Neuronal stem cell (in vitro differentiated cells): ENCODE results near the gene ZNF610.

Experiments
- DNase-seq: peaks from one replicate; pipeline ENCODE4 v3.0.0-alpha.2; 2013; ENCODE audit warnings: low spot score
- H2AFZ ChIP-seq: one replicate; pipeline ENCODE4 v1.6.1; 2013; ENCODE audit warnings: mild to moderate bottlenecking, low read length, inconsistent platforms
- H2AK5ac ChIP-seq: 2 replicates; pipeline ENCODE4 v1.6.1; 2013; ENCODE audit warnings: low read depth, mild to moderate bottlenecking, inconsistent platforms, low read length, moderate library complexity, mixed read lengths
- H2BK120ac ChIP-seq: 2 replicates; pipeline ENCODE4 v1.6.1; 2013; ENCODE audit warnings: low read depth, mild to moderate bottlenecking, inconsistent platforms, low read length, moderate library complexity, mixed read lengths
- H2BK12ac ChIP-seq: one replicate; pipeline ENCODE4 v1.6.1; 2013; ENCODE audit warnings: low read length, inconsistent platforms
- H2BK15ac ChIP-seq: 2 replicates; pipeline ENCODE4 v1.6.1; 2013; ENCODE audit warnings: mild to moderate bottlenecking, low read length, inconsistent platforms, mixed read lengths
- H2BK5ac ChIP-seq: one replicate; pipeline ENCODE4 v1.6.1; 2013; ENCODE audit warnings: inconsistent platforms, mild to moderate bottlenecking, low read length, moderate library complexity
- H3K14ac ChIP-seq: one replicate; pipeline ENCODE4 v1.6.1; 2013; ENCODE audit warnings: low read length, inconsistent platforms
- H3K18ac ChIP-seq: 2 replicates; pipeline ENCODE4 v1.6.1; 2013; ENCODE audit warnings: low read length, inconsistent platforms
- H3K23ac ChIP-seq: 2 replicates; pipeline ENCODE4 v1.6.1; 2013; ENCODE audit warnings: low read depth, mild to moderate bottlenecking, mixed read lengths, low read length, inconsistent platforms; ENCODE audit not compliant: poor library complexity
- H3K27ac ChIP-seq: replicated peaks from 3 replicates; pipeline ENCODE4 v1.5.1; 2013; ENCODE audit warnings: low read length, inconsistent platforms
- H3K27me3 ChIP-seq, 3 experiments: 2 replicates each; pipeline ENCODE4 v1.6.1; 2013; ENCODE audit warnings: low read length in 3 of 3, mild to moderate bottlenecking in 2 of 3, inconsistent platforms in 1 of 3, low read depth in 1 of 3, mixed read lengths in 1 of 3, moderate library complexity in 1 of 3; ENCODE audit not compliant: control insufficient read depth in 3 of 3, insufficient read depth in 3 of 3
- H3K36me3 ChIP-seq, 2 donors: replicated peaks in 1 of 2; 2 replicates each; pipeline ENCODE4 v1.6.1; 2013; ENCODE audit warnings: low read length in 2 of 2; ENCODE audit not compliant: control insufficient read depth in 2 of 2, insufficient read depth in 2 of 2
- H3K4ac ChIP-seq: 2 replicates; pipeline ENCODE4 v1.6.1; 2013; ENCODE audit warnings: inconsistent platforms, mild to moderate bottlenecking, low read length, moderate library complexity
- H3K4me1 ChIP-seq, 2 donors: 1 replicate in 1 of 2; 2 replicates in 1 of 2; pipeline ENCODE4 v1.6.1; 2013; ENCODE audit warnings: low read length in 2 of 2, low read depth in 1 of 2; ENCODE audit not compliant: control insufficient read depth in 2 of 2, insufficient read depth in 1 of 2
- H3K4me2 ChIP-seq: one replicate; pipeline ENCODE4 v1.6.1; 2013; ENCODE audit warnings: mild to moderate bottlenecking, low read length, inconsistent platforms; ENCODE audit not compliant: insufficient read depth, poor library complexity, severe bottlenecking
- H3K4me3 ChIP-seq, 2 donors: 2 replicates each; pipeline ENCODE4 v1.5.1; 2013; ENCODE audit warnings: low read length in 2 of 2, mild to moderate bottlenecking in 2 of 2, inconsistent platforms in 1 of 2, moderate library complexity in 1 of 2
- H3K79me1 ChIP-seq: one replicate; pipeline ENCODE4 v1.6.1; 2013; ENCODE audit warnings: low read depth, mild to moderate bottlenecking, inconsistent platforms, low read length, moderate library complexity
- H3K9ac ChIP-seq: one replicate; pipeline ENCODE4 v1.6.1; 2013; ENCODE audit warnings: mild to moderate bottlenecking, low read depth, low read length, inconsistent platforms; ENCODE audit not compliant: poor library complexity
- H3K9me3 ChIP-seq, 2 donors: replicated peaks in 1 of 2; 2 replicates each; pipeline versions ENCODE3 to v1.6.1; 2013; ENCODE audit warnings: low read length in 2 of 2, mild to moderate bottlenecking in 2 of 2, inconsistent platforms in 1 of 2, low read depth in 1 of 2, mixed read lengths in 1 of 2, moderate library complexity in 1 of 2; ENCODE audit not compliant: control insufficient read depth in 2 of 2, insufficient read depth in 1 of 2
- H4K8ac ChIP-seq: one replicate; pipeline ENCODE4 v1.6.1; 2013; ENCODE audit warnings: low read depth, mild to moderate bottlenecking, inconsistent platforms, low read length, moderate library complexity
- H4K91ac ChIP-seq: one replicate; pipeline ENCODE4 v1.6.1; 2013; ENCODE audit warnings: low read length, low read depth, mild to moderate bottlenecking, inconsistent platforms; ENCODE audit not compliant: poor library complexity
- WGBS, 2 donors: extraction: QIAGEN DNeasy Blood & Tissue Kit; methylation state at CpG; one replicate each; pipeline ENCODE4 v1.1.7; 2013; ENCODE audit warnings: missing lambda C conversion rate in 2 of 2, mixed read lengths in 1 of 2; ENCODE audit not compliant: insufficient read length in 2 of 2, insufficient replicate concordance in 1 of 2; ENCODE audit errors: extremely low coverage in 2 of 2; 5-methylcytosine and 5-hydroxymethylcytosine counted together

Gene ZNF610

DNA sequence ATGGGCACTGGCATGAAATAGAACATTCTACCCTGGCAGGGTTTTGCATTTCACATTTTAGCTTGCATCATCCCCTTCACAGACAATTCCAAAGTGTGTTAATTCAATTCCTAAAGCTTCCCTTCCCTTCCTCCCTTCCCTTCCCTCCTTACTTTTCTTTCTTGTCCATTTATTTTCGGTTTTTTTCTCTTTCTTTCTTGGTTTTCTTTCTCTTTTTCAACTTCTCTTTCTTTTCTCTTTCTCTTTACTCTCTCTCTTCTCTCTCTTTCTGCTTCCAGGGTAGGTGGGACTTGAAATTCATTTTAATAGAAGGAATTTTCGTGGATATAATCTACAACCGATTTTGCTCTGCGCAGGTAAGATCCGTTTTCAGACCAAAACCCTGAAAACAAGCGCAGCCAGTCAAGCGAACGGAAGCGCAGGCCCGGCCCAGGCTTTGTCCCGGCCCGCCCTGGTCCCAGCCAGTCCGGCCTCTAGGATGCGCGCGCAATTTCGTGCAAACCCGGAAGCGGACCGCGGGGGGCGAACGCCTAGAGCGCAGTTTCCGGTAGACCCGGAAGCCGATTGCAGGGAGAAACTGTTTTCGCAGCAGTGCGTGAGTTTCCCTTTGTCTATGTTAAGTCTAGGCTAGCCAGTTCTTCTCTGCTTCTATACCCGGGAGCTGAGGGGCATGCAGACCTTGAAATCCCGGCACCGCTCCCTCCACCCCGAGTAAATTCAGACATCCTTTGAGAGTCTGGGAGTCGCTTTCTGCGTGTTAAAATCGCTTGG lies 61.5 kb downstream of the ZNF610 start, which contains the start of gene ZNF528:
ZNF528 (plus strand) TSS at position 540 of the 771 bp plus-strand sequence. CDS start 4,165 bp downstream, outside the sequence.
- H2BK12ac ChIP-seq: no peak within 1 kb of the TSS
- H3K4me1 ChIP-seq: peaks cover 0 to 1% of the 10 kb centered on the region in 2 donors
- H3K27ac ChIP-seq: no peak within 1 kb of the TSS
- peak within 1 kb of the TSS; percentile 52 for H3K4me2 ChIP-seq
- H3K4me3 ChIP-seq: peak within 1 kb of the TSS; percentile 62 to 75
- no CpG with 5 or more reads among the region's 36 CpGs for WGBS, 2 donors
- no peak within 1 kb of the TSS for H2BK5ac ChIP-seq
- H2BK120ac ChIP-seq: no peak within 1 kb of the TSS
- H3K14ac ChIP-seq: no peak within 1 kb of the TSS
- no peaks in the 10 kb centered on the region for H3K79me1 ChIP-seq
- no peak within 1 kb of the TSS for H3K23ac ChIP-seq
- peak within 1 kb of the TSS; percentile 53 for H3K9ac ChIP-seq
- peak within 1 kb of the TSS; percentile 78 for H2AFZ ChIP-seq
- H2AK5ac ChIP-seq: no peak within 1 kb of the TSS
- no peak within 1 kb of the TSS for H4K91ac ChIP-seq
- H2BK15ac ChIP-seq: no peak within 1 kb of the TSS
- DNase-seq: peak; percentile 27
- H4K8ac ChIP-seq: no peak within 1 kb of the TSS
- H3K27me3 ChIP-seq: no peaks in the 10 kb centered on the region
- peaks cover 4 to 68% of the 10 kb centered on the region in 2 donors for H3K36me3 ChIP-seq
- H3K4ac ChIP-seq: no peak within 1 kb of the TSS
- H3K18ac ChIP-seq: peak within 1 kb of the TSS; percentile 57
- peaks cover 13 to 50% of the 10 kb centered on the region in 2 donors for H3K9me3 ChIP-seq

DNA sequence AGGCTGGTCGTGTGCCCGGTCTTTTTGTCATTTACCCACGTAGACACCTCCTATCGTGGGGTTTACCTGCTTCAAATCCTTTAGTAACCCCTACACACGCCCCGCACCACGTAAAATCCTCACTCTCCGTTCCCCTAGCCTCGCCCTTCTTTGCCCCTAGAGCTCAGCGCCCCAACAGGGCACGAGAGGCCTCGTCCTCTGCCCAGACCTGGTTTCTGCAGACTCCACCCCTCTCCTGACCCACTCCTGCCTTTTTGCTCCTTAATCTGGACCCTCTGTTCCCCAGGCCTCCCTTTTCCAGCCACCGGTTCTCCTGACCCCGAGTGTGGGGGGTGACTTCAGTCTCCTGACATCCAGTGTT lies 62.0 kb downstream of the ZNF610 start:
- Histone ChIP-seq H4K8ac (no peak overlapping the region), H3K4me3 (peak overlapping the region; percentile 62 to 75), H2AK5ac (no peak overlapping the region), H3K4ac (no peak overlapping the region), H2AFZ (peak overlapping the region; percentile 78), H3K14ac (no peak overlapping the region), H3K9me3 (peaks cover 13 to 55% of the 10 kb centered on the region in 2 donors), H3K27me3 (no peaks in the 10 kb centered on the region), H3K9ac (peak overlapping the region; percentile 53), H3K4me1 (peaks cover 0 to 1% of the 10 kb centered on the region in 2 donors), H3K4me2 (peak overlapping the region; percentile 52), H4K91ac (no peak overlapping the region), H2BK120ac (no peak overlapping the region), H2BK5ac (no peak overlapping the region), H3K79me1 (no peaks in the 10 kb centered on the region), H3K23ac (no peak overlapping the region), H3K36me3 (peaks cover 4 to 73% of the 10 kb centered on the region in 2 donors), H3K27ac (no peak overlapping the region), H2BK15ac (no peak overlapping the region), H3K18ac (no peak overlapping the region), H2BK12ac (no peak overlapping the region)
- no peak for DNase-seq
- WGBS, 2 donors: no CpG with 5 or more reads among the region's 14 CpGs

DNA sequence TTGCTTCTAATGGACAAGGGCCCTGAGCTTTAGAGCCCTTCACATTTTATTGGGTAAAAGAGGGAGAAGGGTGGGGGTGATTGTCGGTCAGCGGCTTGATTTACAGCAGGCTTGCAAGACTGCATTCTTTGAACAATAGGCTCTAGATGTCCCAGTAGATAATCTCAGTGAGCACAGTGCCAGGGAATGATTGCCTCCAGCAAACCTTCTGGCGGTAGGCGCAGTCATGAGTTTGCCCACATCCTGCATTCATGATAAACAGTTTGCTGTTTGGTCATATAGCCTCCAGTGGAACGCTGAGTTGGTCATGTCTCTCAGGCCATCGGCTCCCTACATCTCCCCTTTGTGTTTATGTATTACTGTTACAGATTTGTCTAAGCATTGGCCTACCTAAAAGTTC lies 74.2 kb downstream of the ZNF610 start:
- Histone ChIP-seq H3K9me3 (peaks cover 21 to 68% of the 10 kb centered on the region in 2 donors), H2BK15ac (no peak overlapping the region), H2BK120ac (no peak overlapping the region), H3K27me3 (no peaks in the 10 kb centered on the region), H4K91ac (no peak overlapping the region), H2BK12ac (no peak overlapping the region), H2BK5ac (no peak overlapping the region), H3K4ac (no peak overlapping the region), H3K27ac (no peak overlapping the region), H4K8ac (no peak overlapping the region), H3K4me2 (no peak overlapping the region), H3K14ac (no peak overlapping the region), H3K4me1 (no peaks in the 10 kb centered on the region), H3K4me3 (peak overlapping the region in 1 of 2 donors; percentile 42), H3K79me1 (no peaks in the 10 kb centered on the region), H2AFZ (no peak overlapping the region), H2AK5ac (no peak overlapping the region), H3K18ac (no peak overlapping the region), H3K23ac (no peak overlapping the region), H3K36me3 (peaks cover 7 to 82% of the 10 kb centered on the region in 2 donors), H3K9ac (no peak overlapping the region)
- no CpG with 5 or more reads among the region's 6 CpGs for WGBS, 2 donors
- DNase-seq: no peak

DNA sequence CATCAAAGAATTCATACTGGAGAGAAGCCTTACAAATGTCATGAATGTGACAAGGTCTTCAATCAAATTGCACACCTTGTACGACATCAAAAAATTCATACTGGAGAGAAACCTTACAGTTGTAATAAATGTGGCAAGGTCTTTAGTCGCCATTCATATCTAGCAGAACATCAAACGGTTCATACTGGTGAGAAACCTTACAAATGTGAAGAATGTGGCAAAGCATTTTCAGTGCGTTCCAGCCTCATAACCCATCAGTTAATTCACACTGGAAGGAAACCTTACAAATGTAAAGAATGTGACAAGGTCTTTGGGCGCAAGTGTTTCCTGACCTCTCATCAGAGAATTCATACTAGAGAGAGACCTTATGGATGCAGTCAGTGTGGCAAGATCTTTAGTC lies 79.7 kb downstream of the ZNF610 start:
- H3K9me3 ChIP-seq: peaks cover 16 to 71% of the 10 kb centered on the region in 2 donors
- WGBS, 2 donors: no CpG with 5 or more reads among the region's 5 CpGs

More for the DNA sequence above, 79.7 kb downstream of the ZNF610 start:
- no peak overlapping the region for H3K9ac ChIP-seq
- no peak overlapping the region for H3K4me2 ChIP-seq
- H2BK12ac ChIP-seq: no peak overlapping the region
- no peak overlapping the region for H2AK5ac ChIP-seq
- H3K27ac ChIP-seq: no peak overlapping the region
- no peak overlapping the region for H2BK15ac ChIP-seq
- no peak overlapping the region for H3K18ac ChIP-seq
- H2BK5ac ChIP-seq: no peak overlapping the region
- no peak for DNase-seq
- no peak overlapping the region for H2AFZ ChIP-seq
- no peak overlapping the region for H3K4ac ChIP-seq
- no peak overlapping the region for H3K4me3 ChIP-seq
- H3K79me1 ChIP-seq: no peaks in the 10 kb centered on the region
- peaks cover 0 to 29% of the 10 kb centered on the region in 2 donors for H3K36me3 ChIP-seq
- no peaks in the 10 kb centered on the region for H3K27me3 ChIP-seq
- no peaks in the 10 kb centered on the region for H3K4me1 ChIP-seq
- H3K23ac ChIP-seq: no peak overlapping the region
- no peak overlapping the region for H4K91ac ChIP-seq
- H3K14ac ChIP-seq: no peak overlapping the region
- no peak overlapping the region for H4K8ac ChIP-seq
- no peak overlapping the region for H2BK120ac ChIP-seq
